K562 (cell line): ENCODE measurements around the gene SEPTIN8. TPM values are rescaled to one million over a fixed set of nuclear protein-coding genes. Genes with fewer than 3 reads are reported as not detected.

Source experiments
- ATAC-seq: fragments of 200-7000 bp; cut with Tn5 transposase; 3 replicates; pipeline ENCODE4 v1.9.1; 2020; ENCODE audit warnings: moderate library complexity
- BruUV-seq: library from RNA; stranded (reverse); fragments of 400-500 nt; replicated peaks from 2 replicates; lab custom pipeline; 2021; lab: Mats Ljungman, UMichigan
- CTCF ChIA-PET: fragments of 300-600 bp; formaldehyde crosslinking; extraction: SDS; loops from one replicate; lab custom pipeline; 2021; ENCODE audit warnings: low intra/inter-chr PET ratio; lab: Yijun Ruan, JAX
- POLR2A ChIA-PET: fragments of 300-600, 350-650 bp; sonication (Branson Sonifier 250); formaldehyde crosslinking; extraction: SDS; loops from one replicate; lab custom pipeline; 2021; ENCODE audit warnings: antibody characterized with exemption, inconsistent platforms; lab: Yijun Ruan, JAX
- DNase-seq, 4 experiments: peaks; one replicate each; pipeline versions ENCODE4 v3.0.0 to v3.0.0-alpha.2; 2011 to 2018; ENCODE audit warnings: low spot score in 3 of 4, mixed read lengths in 3 of 4; ENCODE audit errors: extremely low read depth in 1 of 4
- FAIRE-seq: peaks from 2 replicates; lab custom pipeline; 2011; peaks lifted over from hg19 to GRCh38; lab: Jason Lieb, UNC
- H2AFZ ChIP-seq: 2 replicates; pipeline ENCODE4 v1.6.0; 2011; ENCODE audit warnings: low read depth, low read length, control low read depth, inconsistent platforms
- H3K27ac ChIP-seq: fragments of 200-600 bp; 3 replicates; pipeline ENCODE4 v1.8.0; 2011; ENCODE audit warnings: low read depth, mild to moderate bottlenecking, control low read depth, inconsistent platforms, low read length, moderate library complexity, mixed read lengths; ENCODE audit errors: extremely low read depth
- H3K27me3 ChIP-seq, 2 experiments: fragments of 300-600 bp in 1 of 2; 2 replicates in 1 of 2; 3 replicates in 1 of 2; pipeline versions ENCODE4 v1.6.0 to v1.8.0; 2011; ENCODE audit warnings: inconsistent platforms in 2 of 2, low read length in 2 of 2, mild to moderate bottlenecking in 1 of 2, mixed read lengths in 1 of 2, moderate library complexity in 1 of 2; ENCODE audit not compliant: control insufficient read depth in 2 of 2, insufficient read depth in 2 of 2
- H3K36me3 ChIP-seq: fragments of 300-600 bp; 3 replicates; pipeline ENCODE4 v1.8.0; 2011; ENCODE audit warnings: mild to moderate bottlenecking, low read length, inconsistent platforms; ENCODE audit not compliant: control insufficient read depth, insufficient read depth
- H3K4me1 ChIP-seq, 2 experiments: fragments of 200-600 bp in 1 of 2; replicated peaks in 1 of 2; 2 replicates in 1 of 2; 3 replicates in 1 of 2; pipeline versions ENCODE4 v1.5.1 to v1.8.0; 2011; ENCODE audit warnings: inconsistent platforms in 2 of 2, low read length in 2 of 2, mild to moderate bottlenecking in 1 of 2, mixed read lengths in 1 of 2, moderate library complexity in 1 of 2; ENCODE audit not compliant: control insufficient read depth in 2 of 2, insufficient read depth in 2 of 2
- H3K4me2 ChIP-seq: 2 replicates; pipeline ENCODE4 v1.6.1; 2011; ENCODE audit warnings: low read length, control low read depth, inconsistent platforms, mixed read lengths; ENCODE audit not compliant: insufficient read depth
- H3K4me3 ChIP-seq: fragments of 200-600 bp; sonication (generic), shearing (Covaris generic); 2 replicates; pipeline ENCODE4 v1.5.1; 2016; ENCODE audit warnings: control low read depth, inconsistent platforms
- H3K79me2 ChIP-seq: fragments of 200-600 bp; 3 replicates; pipeline ENCODE4 v1.8.0; 2011; ENCODE audit warnings: low read length, inconsistent platforms; ENCODE audit not compliant: control insufficient read depth, insufficient read depth
- H3K9ac ChIP-seq, 2 experiments: 2 replicates each; pipeline versions ENCODE4 v1.6.0 to v1.6.1; 2011; ENCODE audit warnings: low read depth in 2 of 2, low read length in 2 of 2, control low read depth in 1 of 2, inconsistent platforms in 1 of 2, mild to moderate bottlenecking in 1 of 2, mixed read lengths in 1 of 2; ENCODE audit not compliant: insufficient read depth in 1 of 2
- H3K9me1 ChIP-seq: one replicate; pipeline ENCODE4 v1.6.0; 2011; ENCODE audit warnings: inconsistent platforms, mild to moderate bottlenecking, low read length, moderate library complexity; ENCODE audit not compliant: control insufficient read depth, insufficient read depth
- H3K9me3 ChIP-seq: replicated peaks from 2 replicates; pipeline ENCODE4 v1.5.1; 2011; ENCODE audit warnings: low read depth, low read length, inconsistent platforms; ENCODE audit not compliant: control insufficient read depth, insufficient read depth
- H4K20me1 ChIP-seq: replicated peaks from 2 replicates; pipeline ENCODE4 v1.6.1; 2011; ENCODE audit warnings: low read length, inconsistent platforms, mixed read lengths; ENCODE audit not compliant: control insufficient read depth, insufficient read depth
- CC2D1A ChIP-seq: fragments of 450-650 bp; IDR thresholded peaks from 2 replicates; pipeline ENCODE4 v1.6.1; 2017; ENCODE audit warnings: mild to moderate bottlenecking
- ELF4 ChIP-seq: fragments of 450-650 bp; formaldehyde crosslinking; IDR thresholded peaks from 2 replicates; pipeline ENCODE4 v1.4.0; 2022; ENCODE audit warnings: missing genetic modification characterization
- HDAC6 ChIP-seq: IDR thresholded peaks from 2 replicates; pipeline ENCODE4 v1.6.1; 2012; ENCODE audit warnings: low read depth, mild to moderate bottlenecking, control low read depth, inconsistent platforms, low read length, moderate library complexity
- HINFP ChIP-seq: fragments of 450-650 bp; conservative IDR thresholded peaks from 2 replicates; pipeline ENCODE4 v1.6.1; 2016; ENCODE audit warnings: missing genetic modification characterization, low read depth, mild to moderate bottlenecking, control low read depth, missing compliant biosample characterization
- HOXB6 ChIP-seq: fragments of 250-450 bp; sonication (Bioruptor Pico); IDR thresholded peaks from 2 replicates; pipeline ENCODE4 v1.5.1; 2022; ENCODE audit warnings: mild to moderate bottlenecking, borderline replicate concordance
- KDM1A ChIP-seq, 2 experiments: fragments of 450-650 bp; IDR thresholded peaks; 2 replicates each; pipeline ENCODE4 v1.6.1; 2016; ENCODE audit warnings: mild to moderate bottlenecking in 2 of 2
- MITF ChIP-seq: IDR thresholded peaks from 2 replicates; pipeline ENCODE4 v1.6.1; 2014; ENCODE audit warnings: antibody characterized with exemption
- NKRF ChIP-seq: fragments of 450-650 bp; IDR thresholded peaks from 2 replicates; pipeline ENCODE4 v1.6.1; 2016; ENCODE audit warnings: borderline replicate concordance
- POLR2AphosphoS5 ChIP-seq: IDR thresholded peaks from 2 replicates; pipeline ENCODE4 v1.6.1; 2011; ENCODE audit warnings: mild to moderate bottlenecking, low read depth, low read length, moderate library complexity; ENCODE audit not compliant: control insufficient read depth, insufficient read depth
- SMARCB1 ChIP-seq: IDR thresholded peaks from 2 replicates; pipeline ENCODE4 v1.6.1; 2011; ENCODE audit warnings: improper control_type of control experiment, low read depth; ENCODE audit not compliant: insufficient read length
- SREBF1 ChIP-seq: fragments of 150-350 bp; IDR thresholded peaks from 2 replicates; pipeline ENCODE4 v1.6.1; 2014; ENCODE audit warnings: antibody characterized with exemption, low read depth, low read length, borderline replicate concordance
- TFAM ChIP-seq: fragments of 250-450 bp; sonication (Bioruptor Pico); conservative IDR thresholded peaks from 2 replicates; pipeline ENCODE4 v1.5.0; 2021; ENCODE audit warnings: mild to moderate bottlenecking, moderate library complexity
- ZBTB1 ChIP-seq: sonication (generic); formaldehyde crosslinking; IDR thresholded peaks from 2 replicates; pipeline ENCODE4 v1.8.1; 2023; ENCODE audit warnings: missing genetic modification reagents, low read depth, mild to moderate bottlenecking, borderline replicate concordance
- ZBTB9 ChIP-seq: fragments of 450-650 bp; formaldehyde crosslinking; IDR thresholded peaks from 2 replicates; pipeline ENCODE4 v1.4.0; 2020; ENCODE audit warnings: mild to moderate bottlenecking, moderate library complexity
- ZKSCAN3 ChIP-seq: fragments of 250-450 bp; sonication (Bioruptor Pico); IDR thresholded peaks from 2 replicates; pipeline ENCODE4 v1.4.0; 2020
- ZNF57 ChIP-seq: fragments of 450-650 bp; formaldehyde crosslinking; IDR thresholded peaks from 2 replicates; pipeline ENCODE4 v1.4.0; 2020; ENCODE audit warnings: mild to moderate bottlenecking, moderate library complexity
- ZNF707 ChIP-seq: fragments of 250-450 bp; sonication (Bioruptor Pico); conservative IDR thresholded peaks from 2 replicates; pipeline ENCODE4 v1.8.0; 2022; ENCODE audit warnings: inconsistent platforms, mild to moderate bottlenecking, moderate library complexity
- WGBS: fragments of 100-300 bp; shearing (Covaris generic); methylation state at CpG from one replicate; pipeline ENCODE4 v1.1.6; 2016; ENCODE audit warnings: low coverage, mixed read lengths; ENCODE audit not compliant: insufficient coverage; ENCODE audit errors: missing lambda C conversion rate; 5-methylcytosine and 5-hydroxymethylcytosine counted together
- in situ Hi-C: fragments of 300-500 bp; cut with MboI; formaldehyde crosslinking; loops from 4 replicates; pipeline ENCODE4 v1.15.0; 2018; ENCODE audit warnings: inconsistent platforms, mixed read lengths
- intact Hi-C: fragments of 100-400 bp; cut with micrococcal nuclease; formaldehyde crosslinking; loops from 2 replicates; pipeline ENCODE4 v1.14.2; 2022
- polyA plus RNA-seq, 8 experiments: library from polyadenylated mRNA; depleted of rRNA in 4 of 8; stranded (reverse) in 5 of 8; unstranded in 3 of 8; fragments of >200 nt; fragmentation: Nextera tagmentation in 2 of 8; fragmentation: Illumina TruSeq in 1 of 8; extraction: Ambion mirVana in 2 of 8; extraction: Trizol in 1 of 8; gene quantifications; 2 replicates each; pipeline versions ENCODE4 v1.2.1 to v1.2.3, GENCODE V29; 2011 to 2014; ENCODE audit warnings: inconsistent platforms in 1 of 8, missing spikeins in 1 of 8
- total RNA-seq, 7 experiments: library from RNA; depleted of rRNA in 6 of 7; stranded (reverse); fragments of >200 nt in 6 of 7; fragmentation: Illumina TruSeq in 2 of 7; extraction: Trizol in 2 of 7; gene quantifications; 2 replicates each; pipeline versions ENCODE4 v1.2.1 to v1.2.3, GENCODE V29; 2011 to 2021; ENCODE audit warnings: low replicate concordance in 1 of 7

Gene SEPTIN8
- total and polyA plus RNA-seq, 9 of the 15 experiments (the other 6 are each of a cell fraction or from before 2014, with no cell fraction given), result 19.3 to 142 (median 101) TPM

DNA sequence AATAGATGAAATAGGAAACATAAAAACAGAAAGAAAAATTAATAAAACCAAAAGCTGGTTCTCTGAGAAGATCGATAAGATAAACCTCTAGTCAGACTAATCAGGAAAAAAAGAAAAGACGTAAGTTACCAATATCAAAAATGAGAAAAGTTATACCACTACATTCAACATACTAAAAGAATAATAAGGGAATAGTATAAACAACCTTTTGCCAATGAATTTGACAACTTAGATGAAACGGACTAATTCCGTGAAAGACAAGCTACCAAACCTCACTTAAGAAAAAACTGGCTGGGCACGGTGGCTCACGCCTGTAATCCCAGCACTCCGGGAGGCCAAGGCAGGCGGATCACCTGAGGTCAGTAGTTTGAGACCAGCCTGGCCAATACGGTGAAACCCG lies 47.1 kb downstream of the SEPTIN8 start:
- ATAC-seq (no peak), DNase-seq (no peak), FAIRE-seq (no peak)
- Histone ChIP-seq H3K4me3 (no peak overlapping the region), H3K4me2 (no peak overlapping the region), H3K4me1 (no peaks in the 10 kb centered on the region), H3K79me2 (no peaks in the 10 kb centered on the region), H3K9ac (no peak overlapping the region), H3K27me3 (no peaks in the 10 kb centered on the region), H2AFZ (no peak overlapping the region), H3K36me3 (no peaks in the 10 kb centered on the region), H4K20me1 (no peaks in the 10 kb centered on the region), H3K9me3 (no peaks in the 10 kb centered on the region), H3K27ac (no peak overlapping the region), H3K9me1 (no peaks in the 10 kb centered on the region)
- 93% methylated on average over 10 of the region's 10 CpGs for WGBS
- TF ChIP-seq HDAC6, result no peak
- no peak for TF ChIP-seq SMARCB1
- TF ChIP-seq ZNF57 (CRISPR knock-in tag), result no peak
- TF ChIP-seq TFAM (CRISPR knock-in tag), result no peak
- no peak for TF ChIP-seq ZNF707 (CRISPR knock-in tag)
- TF ChIP-seq ELF4 (CRISPR knock-in tag), result no peak
- TF ChIP-seq ZBTB9, result no peak
- TF ChIP-seq KDM1A (IDR thresholded peaks at IDR 0.05), result no peak
- TF ChIP-seq SREBF1, result no peak
- TF ChIP-seq ZKSCAN3, result no peak
- TF ChIP-seq MITF, result no peak
- TF ChIP-seq NKRF, result no peak
- TF ChIP-seq CC2D1A, result no peak
- no peak for TF ChIP-seq HINFP (tag)
- TF ChIP-seq HOXB6 (CRISPR knock-in tag), result no peak
- TF ChIP-seq POLR2AphosphoS5, result no peak
- no peak for TF ChIP-seq ZBTB1 (CRISPR knock-in tag)
- in situ Hi-C loops (no loop called here), intact Hi-C loops (no loop called here)
- no TSS peak for BruUV-seq
- POLR2A ChIA-PET, result interaction anchor here (0.7 kb wide), 1 partner anchor 125 kb away, joined by 3 read pairs; no protein-coding TSS in a partner anchor
- CTCF ChIA-PET, result no interaction called here
